HepG2 (cell line): ENCODE results near the gene PHLDB1. TPM values are rescaled to one million over a fixed set of nuclear protein-coding genes. Genes with fewer than 3 reads are reported as not detected.

Source experiments
- DMAP1 ChIP-seq: IDR thresholded peaks from 2 replicates; pipeline ENCODE4 v1.6.1; 2016
- GTF2F1 ChIP-seq: fragments of 150-350 bp; IDR thresholded peaks from 2 replicates; pipeline ENCODE4 v1.6.1; 2014; ENCODE audit warnings: low read length
- HOXA7 ChIP-seq: sonication (generic); formaldehyde crosslinking; IDR thresholded peaks from 2 replicates; pipeline ENCODE4 v1.8.1; 2022; ENCODE audit warnings: mild to moderate bottlenecking, missing genetic modification reagents, moderate library complexity
- IKZF1 ChIP-seq: fragments of 450-650 bp; IDR thresholded peaks from 2 replicates; pipeline ENCODE4 v1.7.1; 2016
- NFATC3 ChIP-seq: sonication (generic); formaldehyde crosslinking; IDR thresholded peaks from 2 replicates; pipeline ENCODE4 v1.5.1; 2020; ENCODE audit warnings: mild to moderate bottlenecking, missing genetic modification reagents
- SOX6 ChIP-seq, 2 experiments: fragments of 450-650 bp in 1 of 2; sonication (generic) in 1 of 2; formaldehyde crosslinking in 1 of 2; IDR thresholded peaks; 2 replicates each; pipeline versions ENCODE4 v1.4.0 to v1.6.1; 2017 to 2020; ENCODE audit warnings: antibody characterized with exemption in 1 of 2, mild to moderate bottlenecking in 1 of 2, missing genetic modification reagents in 1 of 2
- SRSF1 ChIP-seq: fragments of 200-400 bp; formaldehyde crosslinking; optimal IDR thresholded peaks from 2 replicates; pipeline ENCODE3; 2017; ENCODE audit warnings: mild to moderate bottlenecking, low read depth, low read length, moderate library complexity
- TAF1 ChIP-seq: sonication (generic); formaldehyde crosslinking; IDR thresholded peaks from 2 replicates; pipeline ENCODE4 v1.4.0; 2020; ENCODE audit warnings: missing genetic modification reagents
- ZBTB8A ChIP-seq: sonication (generic); formaldehyde crosslinking; IDR thresholded peaks from 2 replicates; pipeline ENCODE4 v1.4.0; 2020; ENCODE audit warnings: mild to moderate bottlenecking, low read depth, missing genetic modification reagents, borderline replicate concordance
- ZNF292 ChIP-seq: sonication (generic); formaldehyde crosslinking; IDR thresholded peaks from 2 replicates; pipeline ENCODE4 v1.8.1; 2022; ENCODE audit warnings: mild to moderate bottlenecking, low read depth, missing genetic modification reagents, borderline replicate concordance
- ZNF616 ChIP-seq: sonication (generic); formaldehyde crosslinking; IDR thresholded peaks from 2 replicates; pipeline ENCODE4 v1.5.0; 2020; ENCODE audit warnings: low read depth, mild to moderate bottlenecking, missing genetic modification reagents
- ZNF773 ChIP-seq: sonication (generic); formaldehyde crosslinking; IDR thresholded peaks from 2 replicates; pipeline ENCODE4 v1.4.0; 2020; ENCODE audit warnings: missing genetic modification reagents, borderline replicate concordance
- polyA plus RNA-seq, 8 experiments: library from polyadenylated mRNA; depleted of rRNA in 3 of 8; stranded (reverse) in 7 of 8; unstranded in 1 of 8; fragments of >200 nt; fragmentation: Illumina TruSeq in 4 of 8; extraction: Trizol in 4 of 8; gene quantifications; 2 replicates each; pipeline versions ENCODE4 v1.2.1 to v1.2.3, GENCODE V29; 2011 to 2016; ENCODE audit warnings: low read depth in 4 of 8, missing spikeins in 1 of 8, mixed read lengths in 1 of 8; ENCODE audit not compliant: insufficient read depth in 1 of 8
- total RNA-seq, 5 experiments: library from RNA; depleted of rRNA; stranded (reverse); fragments of >200 nt; fragmentation: Illumina TruSeq; extraction: Trizol; gene quantifications; 2 replicates each; pipeline ENCODE4 v1.2.3, GENCODE V29; 2016; ENCODE audit warnings: low read depth in 1 of 5
- TF ChIP-seq, protein P1 (sequence below): sonication (generic); formaldehyde crosslinking; IDR thresholded peaks from 2 replicates; pipeline ENCODE4 v1.9.0; 2021; ENCODE audit warnings: mild to moderate bottlenecking, missing genetic modification reagents
- TF ChIP-seq, protein P2 (sequence below): sonication (generic); formaldehyde crosslinking; IDR thresholded peaks from 2 replicates; pipeline ENCODE4 v1.5.0; 2020; ENCODE audit warnings: missing genetic modification reagents
- TF ChIP-seq, protein P3 (sequence below): sonication (generic); formaldehyde crosslinking; IDR thresholded peaks from 2 replicates; pipeline ENCODE4 v1.4.0; 2020; ENCODE audit warnings: missing genetic modification reagents
- TF ChIP-seq, protein P4 (sequence below): sonication (generic); formaldehyde crosslinking; IDR thresholded peaks from 2 replicates; pipeline ENCODE4 v1.5.0; 2020; ENCODE audit warnings: mild to moderate bottlenecking, missing genetic modification reagents, borderline replicate concordance

The PHLDB1 gene
- total and polyA plus RNA-seq, 2 of the 13 experiments (the other 11 are each of a cell fraction or from before 2014, with no cell fraction given) = 13.8 to 14.2 TPM

DNA sequence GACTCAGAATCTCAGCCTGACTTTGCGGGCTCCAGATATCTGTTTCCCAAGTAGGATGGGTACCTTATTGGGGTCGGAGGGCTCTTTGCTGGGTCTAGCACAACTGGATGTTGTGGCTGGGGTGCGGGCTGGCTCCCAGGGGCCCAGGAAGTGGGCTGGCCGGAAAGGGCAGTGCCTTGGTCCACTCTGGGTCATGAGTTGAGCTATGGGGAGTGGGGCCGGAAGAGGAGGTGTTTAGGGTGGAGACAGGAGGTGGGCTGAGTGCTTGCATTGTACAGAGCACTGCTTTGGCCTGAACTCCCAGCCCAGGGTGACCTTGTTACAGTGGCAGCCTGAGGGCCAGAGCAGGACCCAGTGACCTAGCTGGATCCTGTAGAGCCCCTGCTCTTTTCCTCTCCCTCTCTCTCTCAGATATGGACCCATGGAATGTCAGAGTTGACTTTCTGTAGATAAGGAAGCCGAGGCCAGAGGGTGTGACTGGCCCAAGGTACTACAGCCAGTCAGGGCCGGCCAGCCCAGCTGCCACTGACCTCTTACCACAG is 13.2 kb downstream of the PHLDB1 start (continued):
- TF ChIP-seq, protein P1, sequence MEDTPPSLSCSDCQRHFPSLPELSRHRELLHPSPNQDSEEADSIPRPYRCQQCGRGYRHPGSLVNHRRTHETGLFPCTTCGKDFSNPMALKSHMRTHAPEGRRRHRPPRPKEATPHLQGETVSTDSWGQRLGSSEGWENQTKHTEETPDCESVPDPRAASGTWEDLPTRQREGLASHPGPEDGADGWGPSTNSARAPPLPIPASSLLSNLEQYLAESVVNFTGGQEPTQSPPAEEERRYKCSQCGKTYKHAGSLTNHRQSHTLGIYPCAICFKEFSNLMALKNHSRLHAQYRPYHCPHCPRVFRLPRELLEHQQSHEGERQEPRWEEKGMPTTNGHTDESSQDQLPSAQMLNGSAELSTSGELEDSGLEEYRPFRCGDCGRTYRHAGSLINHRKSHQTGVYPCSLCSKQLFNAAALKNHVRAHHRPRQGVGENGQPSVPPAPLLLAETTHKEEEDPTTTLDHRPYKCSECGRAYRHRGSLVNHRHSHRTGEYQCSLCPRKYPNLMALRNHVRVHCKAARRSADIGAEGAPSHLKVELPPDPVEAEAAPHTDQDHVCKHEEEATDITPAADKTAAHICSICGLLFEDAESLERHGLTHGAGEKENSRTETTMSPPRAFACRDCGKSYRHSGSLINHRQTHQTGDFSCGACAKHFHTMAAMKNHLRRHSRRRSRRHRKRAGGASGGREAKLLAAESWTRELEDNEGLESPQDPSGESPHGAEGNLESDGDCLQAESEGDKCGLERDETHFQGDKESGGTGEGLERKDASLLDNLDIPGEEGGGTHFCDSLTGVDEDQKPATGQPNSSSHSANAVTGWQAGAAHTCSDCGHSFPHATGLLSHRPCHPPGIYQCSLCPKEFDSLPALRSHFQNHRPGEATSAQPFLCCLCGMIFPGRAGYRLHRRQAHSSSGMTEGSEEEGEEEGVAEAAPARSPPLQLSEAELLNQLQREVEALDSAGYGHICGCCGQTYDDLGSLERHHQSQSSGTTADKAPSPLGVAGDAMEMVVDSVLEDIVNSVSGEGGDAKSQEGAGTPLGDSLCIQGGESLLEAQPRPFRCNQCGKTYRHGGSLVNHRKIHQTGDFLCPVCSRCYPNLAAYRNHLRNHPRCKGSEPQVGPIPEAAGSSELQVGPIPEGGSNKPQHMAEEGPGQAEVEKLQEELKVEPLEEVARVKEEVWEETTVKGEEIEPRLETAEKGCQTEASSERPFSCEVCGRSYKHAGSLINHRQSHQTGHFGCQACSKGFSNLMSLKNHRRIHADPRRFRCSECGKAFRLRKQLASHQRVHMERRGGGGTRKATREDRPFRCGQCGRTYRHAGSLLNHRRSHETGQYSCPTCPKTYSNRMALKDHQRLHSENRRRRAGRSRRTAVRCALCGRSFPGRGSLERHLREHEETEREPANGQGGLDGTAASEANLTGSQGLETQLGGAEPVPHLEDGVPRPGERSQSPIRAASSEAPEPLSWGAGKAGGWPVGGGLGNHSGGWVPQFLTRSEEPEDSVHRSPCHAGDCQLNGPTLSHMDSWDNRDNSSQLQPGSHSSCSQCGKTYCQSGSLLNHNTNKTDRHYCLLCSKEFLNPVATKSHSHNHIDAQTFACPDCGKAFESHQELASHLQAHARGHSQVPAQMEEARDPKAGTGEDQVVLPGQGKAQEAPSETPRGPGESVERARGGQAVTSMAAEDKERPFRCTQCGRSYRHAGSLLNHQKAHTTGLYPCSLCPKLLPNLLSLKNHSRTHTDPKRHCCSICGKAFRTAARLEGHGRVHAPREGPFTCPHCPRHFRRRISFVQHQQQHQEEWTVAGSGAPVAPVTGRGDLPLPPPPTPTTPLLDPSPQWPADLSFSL (CRISPR knock-in tag) = no peak
- TF ChIP-seq SOX6 (IDR thresholded peaks at IDR 0.05) (no peak), SOX6 (CRISPR knock-in tag; IDR thresholded peaks at IDR 0.05) (peak; percentile 69), TAF1 (CRISPR knock-in tag) (peak; percentile 67; the same call in 1 of the 2 replicates), GTF2F1 (no peak), NFATC3 (CRISPR knock-in tag) (no peak), DMAP1 (peak; percentile 70; the same call in 1 of the 2 replicates), ZBTB8A (CRISPR knock-in tag) (no peak; the same call in 1 of the 2 replicates), ZNF773 (CRISPR knock-in tag) (no peak), ZNF292 (CRISPR knock-in tag) (peak; percentile 30; the same call in 1 of the 2 replicates), ZNF616 (CRISPR knock-in tag) (no peak), HOXA7 (no peak), SRSF1 (peak; percentile 24), IKZF1 (no peak)
- TF ChIP-seq, protein P2, sequence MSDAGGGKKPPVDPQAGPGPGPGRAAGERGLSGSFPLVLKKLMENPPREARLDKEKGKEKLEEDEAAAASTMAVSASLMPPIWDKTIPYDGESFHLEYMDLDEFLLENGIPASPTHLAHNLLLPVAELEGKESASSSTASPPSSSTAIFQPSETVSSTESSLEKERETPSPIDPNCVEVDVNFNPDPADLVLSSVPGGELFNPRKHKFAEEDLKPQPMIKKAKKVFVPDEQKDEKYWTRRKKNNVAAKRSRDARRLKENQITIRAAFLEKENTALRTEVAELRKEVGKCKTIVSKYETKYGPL (CRISPR knock-in tag) = no peak
- TF ChIP-seq, protein P3, sequence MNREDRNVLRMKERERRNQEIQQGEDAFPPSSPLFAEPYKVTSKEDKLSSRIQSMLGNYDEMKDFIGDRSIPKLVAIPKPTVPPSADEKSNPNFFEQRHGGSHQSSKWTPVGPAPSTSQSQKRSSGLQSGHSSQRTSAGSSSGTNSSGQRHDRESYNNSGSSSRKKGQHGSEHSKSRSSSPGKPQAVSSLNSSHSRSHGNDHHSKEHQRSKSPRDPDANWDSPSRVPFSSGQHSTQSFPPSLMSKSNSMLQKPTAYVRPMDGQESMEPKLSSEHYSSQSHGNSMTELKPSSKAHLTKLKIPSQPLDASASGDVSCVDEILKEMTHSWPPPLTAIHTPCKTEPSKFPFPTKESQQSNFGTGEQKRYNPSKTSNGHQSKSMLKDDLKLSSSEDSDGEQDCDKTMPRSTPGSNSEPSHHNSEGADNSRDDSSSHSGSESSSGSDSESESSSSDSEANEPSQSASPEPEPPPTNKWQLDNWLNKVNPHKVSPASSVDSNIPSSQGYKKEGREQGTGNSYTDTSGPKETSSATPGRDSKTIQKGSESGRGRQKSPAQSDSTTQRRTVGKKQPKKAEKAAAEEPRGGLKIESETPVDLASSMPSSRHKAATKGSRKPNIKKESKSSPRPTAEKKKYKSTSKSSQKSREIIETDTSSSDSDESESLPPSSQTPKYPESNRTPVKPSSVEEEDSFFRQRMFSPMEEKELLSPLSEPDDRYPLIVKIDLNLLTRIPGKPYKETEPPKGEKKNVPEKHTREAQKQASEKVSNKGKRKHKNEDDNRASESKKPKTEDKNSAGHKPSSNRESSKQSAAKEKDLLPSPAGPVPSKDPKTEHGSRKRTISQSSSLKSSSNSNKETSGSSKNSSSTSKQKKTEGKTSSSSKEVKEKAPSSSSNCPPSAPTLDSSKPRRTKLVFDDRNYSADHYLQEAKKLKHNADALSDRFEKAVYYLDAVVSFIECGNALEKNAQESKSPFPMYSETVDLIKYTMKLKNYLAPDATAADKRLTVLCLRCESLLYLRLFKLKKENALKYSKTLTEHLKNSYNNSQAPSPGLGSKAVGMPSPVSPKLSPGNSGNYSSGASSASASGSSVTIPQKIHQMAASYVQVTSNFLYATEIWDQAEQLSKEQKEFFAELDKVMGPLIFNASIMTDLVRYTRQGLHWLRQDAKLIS (CRISPR knock-in tag) = no peak
- TF ChIP-seq, protein P4, sequence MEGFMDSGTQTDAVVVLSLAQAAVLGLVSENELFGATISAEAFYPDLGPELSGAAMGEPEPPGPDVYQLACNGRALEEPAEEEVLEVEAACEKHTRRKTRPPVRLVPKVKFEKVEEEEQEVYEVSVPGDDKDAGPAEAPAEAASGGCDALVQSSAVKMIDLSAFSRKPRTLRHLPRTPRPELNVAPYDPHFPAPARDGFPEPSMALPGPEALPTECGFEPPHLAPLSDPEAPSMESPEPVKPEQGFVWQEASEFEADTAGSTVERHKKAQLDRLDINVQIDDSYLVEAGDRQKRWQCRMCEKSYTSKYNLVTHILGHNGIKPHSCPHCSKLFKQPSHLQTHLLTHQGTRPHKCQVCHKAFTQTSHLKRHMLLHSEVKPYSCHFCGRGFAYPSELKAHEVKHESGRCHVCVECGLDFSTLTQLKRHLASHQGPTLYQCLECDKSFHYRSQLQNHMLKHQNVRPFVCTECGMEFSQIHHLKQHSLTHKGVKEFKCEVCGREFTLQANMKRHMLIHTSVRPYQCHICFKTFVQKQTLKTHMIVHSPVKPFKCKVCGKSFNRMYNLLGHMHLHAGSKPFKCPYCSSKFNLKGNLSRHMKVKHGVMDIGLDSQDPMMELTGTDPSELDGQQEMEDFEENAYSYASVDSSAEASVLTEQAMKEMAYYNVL (CRISPR knock-in tag) = no peak
